Gastrocnemius medialis (tissue), 4 donors: Measurements from ENCODE around the gene PBX3. TPM values are rescaled to one million over a fixed set of nuclear protein-coding genes. Genes with fewer than 3 reads are reported as not detected.

Source experiments
- ATAC-seq, 2 donors: fragments of 150-250 bp; one replicate each; pipeline ENCODE4 v1.9.1; 2016
- DNase-seq, 2 donors: peaks; one replicate each; pipeline ENCODE4 v3.0.0-alpha.2; 2019
- H3K27ac ChIP-seq, 4 donors: fragments of 200-600 bp; sonication (generic); 1 replicate in 1 of 4; 2 replicates in 3 of 4; pipeline ENCODE4 v1.5.1; 2016 to 2018; ENCODE audit warnings: mild to moderate bottlenecking in 2 of 4, moderate library complexity in 1 of 4
- H3K27me3 ChIP-seq, 3 donors: fragments of 200-600 bp; sonication (generic) in 2 of 3; 1 replicate in 1 of 3; 2 replicates in 2 of 3; pipeline versions ENCODE4 v1.5.1 to v1.6.0; 2016 to 2019; ENCODE audit warnings: mild to moderate bottlenecking in 1 of 3, moderate library complexity in 1 of 3
- H3K36me3 ChIP-seq, 2 donors: fragments of 200-600 bp; sonication (generic) in 1 of 2; one replicate each; pipeline ENCODE4 v1.5.1; 2017 to 2018
- H3K4me1 ChIP-seq, 2 donors: fragments of 200-600 bp; sonication (generic) in 1 of 2; one replicate each; pipeline ENCODE4 v1.5.1; 2016 to 2017; ENCODE audit warnings: mild to moderate bottlenecking in 2 of 2
- H3K4me3 ChIP-seq, 4 donors: fragments of 200-600 bp; sonication (generic) in 3 of 4; 1 replicate in 1 of 4; 2 replicates in 3 of 4; pipeline ENCODE4 v1.5.1; 2016 to 2019; ENCODE audit warnings: mild to moderate bottlenecking in 2 of 4
- H3K9me3 ChIP-seq, 3 donors: fragments of 200-600 bp; sonication (generic) in 2 of 3; 1 replicate in 1 of 3; 2 replicates in 2 of 3; pipeline ENCODE4 v1.5.1; 2016 to 2019
- CTCF ChIP-seq, 5 experiments: fragments of 450-650 bp in 3 of 5; fragments of 200-600 bp in 2 of 5; sonication (generic) in 2 of 5; IDR thresholded peaks in 4 of 5; conservative IDR thresholded peaks in 1 of 5; 1 replicate in 4 of 5; 2 replicates in 1 of 5; pipeline ENCODE4 v1.5.1; 2016 to 2019; ENCODE audit warnings: antibody characterized with exemption in 5 of 5, mild to moderate bottlenecking in 3 of 5, moderate library complexity in 3 of 5
- POLR2A ChIP-seq, 2 donors: fragments of 450-650 bp; IDR thresholded peaks; one replicate each; pipeline ENCODE4 v1.6.1; 2017; ENCODE audit warnings: antibody characterized with exemption in 2 of 2, mild to moderate bottlenecking in 2 of 2, moderate library complexity in 2 of 2
- in situ Hi-C, 4 donors: fragments of 200-750 bp; cut with MboI; loops; one replicate each; pipeline versions ENCODE4 v1.15.0 to v1.8.0; 2017; ENCODE audit warnings: low sequenced_read_pairs in 4 of 4
- intact Hi-C: fragments of 100-400 bp; cut with DNase I; formaldehyde crosslinking; loops from one replicate; pipeline ENCODE4 v1.15.1; 2023; ENCODE audit warnings: low total_unique reads
- total RNA-seq, 4 donors: library from RNA; depleted of rRNA; stranded (reverse); fragments of >200 nt; gene quantifications; one replicate each; pipeline versions ENCODE4 v1.1.0 to v1.2.3, GENCODE V29; 2016

Gene PBX3
- total RNA-seq, 4 donors from 2014 or later = 6.6 to 31.0 (median 9.6) TPM

GRCh38 chr9:125884218-125884595, 137.0 kb downstream of the PBX3 start:
- H3K4me1 ChIP-seq = no peaks in the 10 kb centered on the region
- no peak for TF ChIP-seq CTCF (IDR thresholded peaks at IDR 0.05 in 4 of 5, conservative IDR thresholded peaks at IDR 0.05 in 1 of 5)
- no peak for TF ChIP-seq POLR2A (IDR thresholded peaks at IDR 0.05)
- H3K9me3 ChIP-seq = no peaks in the 10 kb centered on the region
- no peaks in the 10 kb centered on the region for H3K36me3 ChIP-seq
- peaks cover 0 to 5% (median 0%) of the 10 kb centered on the region in 3 donors for H3K27me3 ChIP-seq
- no peak overlapping the region for H3K4me3 ChIP-seq
- no peak for ATAC-seq
- in situ Hi-C loops = no loop called here
- no peak for DNase-seq
- no peak overlapping the region for H3K27ac ChIP-seq
- intact Hi-C loops = no loop called here

- Histone ChIP-seq H3K36me3 (no peaks in the 10 kb centered on the region), H3K27me3 (peaks cover 0 to 5% (median 0%) of the 10 kb centered on the region in 3 donors), H3K27ac (no peak overlapping the region), H3K4me1 (peaks cover 0 to 4% of the 10 kb centered on the region in 2 donors), H3K4me3 (no peak overlapping the region), H3K9me3 (no peaks in the 10 kb centered on the region)
- intact Hi-C loops = no loop called here
- DNase-seq = no peak
- TF ChIP-seq POLR2A (IDR thresholded peaks at IDR 0.05) = no peak
- TF ChIP-seq CTCF (IDR thresholded peaks at IDR 0.05 in 4 of 5, conservative IDR thresholded peaks at IDR 0.05 in 1 of 5) = no peak
- no peak for ATAC-seq
- in situ Hi-C loops = no loop called here
These were observed 138.3 kb downstream of the PBX3 start for GRCh38 chr9:125885405-125886034.

- in situ Hi-C loops (no loop called here), intact Hi-C loops (no loop called here)
- no peak overlapping the region for H3K4me3 ChIP-seq
- H3K27ac ChIP-seq = no peak overlapping the region
- DNase-seq = no peak
- H3K4me1 ChIP-seq = peaks cover 0 to 4% of the 10 kb centered on the region in 2 donors
- ATAC-seq = no peak
- no peaks in the 10 kb centered on the region for H3K9me3 ChIP-seq
- no peak for TF ChIP-seq POLR2A (IDR thresholded peaks at IDR 0.05)
- TF ChIP-seq CTCF (IDR thresholded peaks at IDR 0.05 in 4 of 5, conservative IDR thresholded peaks at IDR 0.05 in 1 of 5) = no peak
- H3K27me3 ChIP-seq = peaks cover 0 to 5% (median 0%) of the 10 kb centered on the region in 3 donors
- H3K36me3 ChIP-seq = no peaks in the 10 kb centered on the region
These were observed 139.2 kb downstream of the PBX3 start for GRCh38 chr9:125886365-125886764.

GRCh38 chr9:125887172-125887571, 140.0 kb downstream of the PBX3 start:
- peaks cover 0 to 4% of the 10 kb centered on the region in 2 donors for H3K4me1 ChIP-seq
- peaks cover 0 to 5% (median 0%) of the 10 kb centered on the region in 3 donors for H3K27me3 ChIP-seq
- no peak for ATAC-seq
- in situ Hi-C loops (no loop called here), intact Hi-C loops (no loop called here)
- H3K36me3 ChIP-seq = no peaks in the 10 kb centered on the region
- no peak overlapping the region for H3K27ac ChIP-seq
- no peak for DNase-seq
- no peak overlapping the region for H3K4me3 ChIP-seq
- H3K9me3 ChIP-seq = no peaks in the 10 kb centered on the region
- no peak for TF ChIP-seq CTCF (IDR thresholded peaks at IDR 0.05 in 4 of 5, conservative IDR thresholded peaks at IDR 0.05 in 1 of 5)
- no peak for TF ChIP-seq POLR2A (IDR thresholded peaks at IDR 0.05)

- no peak for DNase-seq
- H3K36me3 ChIP-seq = no peaks in the 10 kb centered on the region
- peaks cover 0 to 4% of the 10 kb centered on the region in 2 donors for H3K4me1 ChIP-seq
- no peak for ATAC-seq
- no peak overlapping the region for H3K4me3 ChIP-seq
- in situ Hi-C loops = no loop called here
- no peak overlapping the region for H3K27ac ChIP-seq
- no peaks in the 10 kb centered on the region for H3K9me3 ChIP-seq
- TF ChIP-seq POLR2A (IDR thresholded peaks at IDR 0.05) (no peak), CTCF (IDR thresholded peaks at IDR 0.05 in 4 of 5, conservative IDR thresholded peaks at IDR 0.05 in 1 of 5) (no peak)
- intact Hi-C loops = no loop called here
- peaks cover 0 to 5% (median 0%) of the 10 kb centered on the region in 3 donors for H3K27me3 ChIP-seq
These were observed 141.0 kb downstream of the PBX3 start for GRCh38 chr9:125888211-125888610.
